Uterus (tissue), 4 donors: ENCODE results near the gene COL4A1. TPM values are rescaled to one million over a fixed set of nuclear protein-coding genes. Genes with fewer than 3 reads are reported as not detected.
A peak's percentile ranks its signal among the peaks of the same experiment; 100 is the strongest.

Source experiments
- DNase-seq, 2 donors: peaks; one replicate each; pipeline ENCODE4 v3.0.0-alpha.2; 2019 to 2020
- H3K27ac ChIP-seq, 2 donors: fragments of 200-600 bp; sonication (generic); 1 replicate in 1 of 2; 2 replicates in 1 of 2; pipeline ENCODE4 v1.5.1; 2016 to 2018
- H3K27me3 ChIP-seq, 2 donors: fragments of 200-600 bp; sonication (generic); one replicate each; pipeline ENCODE4 v1.5.1; 2018 to 2019; ENCODE audit warnings: control low read depth in 1 of 2
- H3K36me3 ChIP-seq, 2 donors: fragments of 200-600 bp; sonication (generic); one replicate each; pipeline ENCODE4 v1.5.1; 2019; ENCODE audit warnings: control low read depth in 1 of 2
- H3K4me1 ChIP-seq, 2 donors: fragments of 200-600 bp; sonication (generic); one replicate each; pipeline ENCODE4 v1.5.1; 2018 to 2019; ENCODE audit warnings: control low read depth in 1 of 2
- H3K4me3 ChIP-seq, 2 donors: fragments of 200-600 bp; sonication (generic); 1 replicate in 1 of 2; 2 replicates in 1 of 2; pipeline ENCODE4 v1.5.1; 2018 to 2019; ENCODE audit warnings: mild to moderate bottlenecking in 1 of 2
- H3K9me3 ChIP-seq, 2 donors: fragments of 200-600 bp; sonication (generic); one replicate each; pipeline ENCODE4 v1.5.1; 2019; ENCODE audit warnings: control low read depth in 1 of 2
- CTCF ChIP-seq, 4 experiments: fragments of 200-600 bp in 2 of 4; fragments of 450-650 bp in 2 of 4; sonication (generic) in 2 of 4; IDR thresholded peaks; one replicate each; pipeline ENCODE4 v1.5.1; 2016 to 2019; ENCODE audit warnings: antibody characterized with exemption in 4 of 4, mild to moderate bottlenecking in 2 of 4, moderate library complexity in 1 of 4
- POLR2A ChIP-seq, 2 donors: fragments of 450-650 bp; IDR thresholded peaks; one replicate each; pipeline ENCODE4 v1.6.1; 2016; ENCODE audit warnings: antibody characterized with exemption in 2 of 2, mild to moderate bottlenecking in 1 of 2, moderate library complexity in 1 of 2
- intact Hi-C: fragments of 100-400 bp; cut with DNase I; formaldehyde crosslinking; loops from one replicate; pipeline ENCODE4 v1.15.1; 2023; ENCODE audit warnings: low total_unique reads
- total RNA-seq, 4 donors: library from RNA; depleted of rRNA in 3 of 4; stranded (reverse); fragments of >200 nt in 3 of 4; gene quantifications; one replicate each; pipeline versions ENCODE4 v1.1.0 to v1.2.4, GENCODE V29; 2014 to 2023
- donor health status: DM: yes; HTN: yes; CAD: no.

The COL4A1 gene
- total RNA-seq, 4 donors from 2014 or later: 164 to 737 (median 209) TPM

GRCh38 chr13:110110783-110111182, 196.2 kb downstream of the COL4A1 start:
- no peaks in the 10 kb centered on the region for H3K4me1 ChIP-seq
- no peak for DNase-seq
- no peaks in the 10 kb centered on the region for H3K36me3 ChIP-seq
- TF ChIP-seq POLR2A (IDR thresholded peaks at IDR 0.05) (no peak), CTCF (IDR thresholded peaks at IDR 0.05) (no peak)
- no peak overlapping the region for H3K4me3 ChIP-seq
- H3K9me3 ChIP-seq: no peaks in the 10 kb centered on the region
- intact Hi-C loops: loop anchor here (10.0 kb wide), 1 partner anchor 326 kb away; the partner anchor contains the start of gene IRS2
- H3K27me3 ChIP-seq: no peaks in the 10 kb centered on the region
- H3K27ac ChIP-seq: no peak overlapping the region

- Histone ChIP-seq H3K9me3 (no peaks in the 10 kb centered on the region), H3K27me3 (no peaks in the 10 kb centered on the region), H3K27ac (peak overlapping the region; percentile 43 to 61), H3K36me3 (no peaks in the 10 kb centered on the region), H3K4me3 (no peak overlapping the region), H3K4me1 (no peaks in the 10 kb centered on the region)
- TF ChIP-seq POLR2A (IDR thresholded peaks at IDR 0.05) (no peak), CTCF (IDR thresholded peaks at IDR 0.05) (no peak)
- intact Hi-C loops: loop anchor here (10.0 kb wide), 1 partner anchor 325 kb away; the partner anchor contains the start of gene IRS2
- peak; percentile 77 for DNase-seq
These were observed 197.0 kb downstream of the COL4A1 start for GRCh38 chr13:110109910-110110309.

- Histone ChIP-seq H3K9me3 (no peaks in the 10 kb centered on the region), H3K27ac (peak overlapping the region; percentile 43 to 61), H3K27me3 (no peaks in the 10 kb centered on the region), H3K4me1 (no peaks in the 10 kb centered on the region), H3K4me3 (no peak overlapping the region), H3K36me3 (no peaks in the 10 kb centered on the region)
- intact Hi-C loops: no loop called here
- TF ChIP-seq CTCF (IDR thresholded peaks at IDR 0.05): no peak
- no peak for TF ChIP-seq POLR2A (IDR thresholded peaks at IDR 0.05)
- DNase-seq: no peak
These were observed 197.7 kb downstream of the COL4A1 start for GRCh38 chr13:110109140-110109783.

- peak overlapping the region; percentile 43 to 61 for H3K27ac ChIP-seq
- intact Hi-C loops: no loop called here
- no peaks in the 10 kb centered on the region for H3K9me3 ChIP-seq
- H3K27me3 ChIP-seq: no peaks in the 10 kb centered on the region
- H3K4me3 ChIP-seq: no peak overlapping the region
- H3K36me3 ChIP-seq: no peaks in the 10 kb centered on the region
- no peaks in the 10 kb centered on the region for H3K4me1 ChIP-seq
- peak; percentile 78 to 80 for DNase-seq
- no peak for TF ChIP-seq POLR2A (IDR thresholded peaks at IDR 0.05)
- TF ChIP-seq CTCF (IDR thresholded peaks at IDR 0.05): peak; percentile 48 to 85 (median 72)
These were observed 198.4 kb downstream of the COL4A1 start for GRCh38 chr13:110108348-110109139.
